Stomach (tissue), 9 donors: Measurements from ENCODE around the gene CBR3. TPM values are rescaled to one million over a fixed set of nuclear protein-coding genes. Genes with fewer than 3 reads are reported as not detected.

Experiments
- DNase-seq, 2 donors: peaks; one replicate each; pipeline versions ENCODE4 v3.0.0 to v3.0.0-alpha.2; 2013 to 2019
- H3K27ac ChIP-seq, 5 donors: fragments of 200-600 bp in 4 of 5; sonication (generic) in 4 of 5; one replicate each; pipeline ENCODE4 v1.5.1; 2013 to 2019; ENCODE audit warnings: mild to moderate bottlenecking in 1 of 5, moderate library complexity in 1 of 5
- H3K27me3 ChIP-seq, 3 donors: fragments of 200-600 bp; sonication (generic); one replicate each; pipeline ENCODE4 v1.5.1; 2017 to 2019; ENCODE audit warnings: mixed run types in 1 of 3
- H3K36me3 ChIP-seq, 4 donors: fragments of 200-600 bp; sonication (generic); 1 replicate in 3 of 4; 2 replicates in 1 of 4; pipeline ENCODE4 v1.5.1; 2016 to 2019
- H3K4me1 ChIP-seq, 4 donors: fragments of 200-600 bp; sonication (generic); one replicate each; pipeline ENCODE4 v1.5.1; 2016 to 2019
- H3K4me3 ChIP-seq, 4 donors: fragments of 200-600 bp; sonication (generic) in 3 of 4; one replicate each; pipeline ENCODE4 v1.5.1; 2016 to 2019; ENCODE audit warnings: mild to moderate bottlenecking in 1 of 4
- H3K9me3 ChIP-seq, 4 donors: fragments of 200-600 bp; sonication (generic); one replicate each; pipeline ENCODE4 v1.5.1; 2016 to 2019
- EP300 ChIP-seq: sonication (generic); formaldehyde crosslinking; IDR thresholded peaks from one replicate; pipeline ENCODE4 v1.6.1; 2017; ENCODE audit warnings: antibody characterized with exemption
- POLR2A ChIP-seq, 4 donors: fragments of 450-650 bp; IDR thresholded peaks; one replicate each; pipeline ENCODE4 v1.6.1; 2016; ENCODE audit warnings: antibody characterized with exemption in 4 of 4, control low read depth in 2 of 4, mild to moderate bottlenecking in 1 of 4, moderate library complexity in 1 of 4
- POLR2AphosphoS5 ChIP-seq, 3 donors: sonication (generic); formaldehyde crosslinking; IDR thresholded peaks; one replicate each; pipeline ENCODE4 v1.6.1; 2016; ENCODE audit warnings: antibody characterized with exemption in 3 of 3
- WGBS, 5 donors: extraction: QIAGEN DNeasy Blood & Tissue Kit in 3 of 5; methylation state at CpG; one replicate each; pipeline versions ENCODE4 v1.1.5 to v1.1.7; 2013 to 2018; 5-methylcytosine and 5-hydroxymethylcytosine counted together
- intact Hi-C: fragments of 100-400 bp; cut with DNase I; formaldehyde crosslinking; loops from one replicate; pipeline ENCODE4 v1.15.1; 2023; ENCODE audit warnings: low total_unique reads
- polyA plus RNA-seq, 3 donors: library from polyadenylated mRNA; stranded (reverse); fragments of 200-250 nt; gene quantifications; one replicate each; pipeline ENCODE4 v1.2.3, GENCODE V29; 2013
- total RNA-seq, 5 donors: library from RNA; depleted of rRNA; stranded (reverse); fragments of >200 nt; gene quantifications; one replicate each; pipeline versions ENCODE4 v1.1.0 to v1.2.3, GENCODE V29; 2014 to 2016
- TF ChIP-seq, protein P1 (sequence below), 7 experiments: fragments of 450-650 bp in 4 of 7; fragments of 200-600 bp in 3 of 7; sonication (generic) in 3 of 7; IDR thresholded peaks; one replicate each; pipeline ENCODE4 v1.5.1; 2016 to 2019; ENCODE audit warnings: antibody characterized with exemption in 7 of 7, control low read depth in 2 of 7, mild to moderate bottlenecking in 1 of 7
- donor health status: healthy with polysubstance abuse.
- donor health status: Bipolar disorder and iron deficiency.
- donor health status: healthy.

Gene CBR3
- total and polyA plus RNA-seq, 8 donors = 1.1 to 32.8 (median 5.5) TPM; not detected in 2

- no peak overlapping the region for H3K4me3 ChIP-seq
- no peaks in the 10 kb centered on the region for H3K27me3 ChIP-seq
- H3K9me3 ChIP-seq = no peaks in the 10 kb centered on the region
- intact Hi-C loops = no loop called here
- peaks cover 4 to 25% (median 19%) of the 10 kb centered on the region in 4 donors for H3K4me1 ChIP-seq
- TF ChIP-seq POLR2AphosphoS5 (IDR thresholded peaks at IDR 0.05) (no peak), EP300 (no peak), POLR2A (IDR thresholded peaks at IDR 0.05) (no peak)
- TF ChIP-seq, protein P1, sequence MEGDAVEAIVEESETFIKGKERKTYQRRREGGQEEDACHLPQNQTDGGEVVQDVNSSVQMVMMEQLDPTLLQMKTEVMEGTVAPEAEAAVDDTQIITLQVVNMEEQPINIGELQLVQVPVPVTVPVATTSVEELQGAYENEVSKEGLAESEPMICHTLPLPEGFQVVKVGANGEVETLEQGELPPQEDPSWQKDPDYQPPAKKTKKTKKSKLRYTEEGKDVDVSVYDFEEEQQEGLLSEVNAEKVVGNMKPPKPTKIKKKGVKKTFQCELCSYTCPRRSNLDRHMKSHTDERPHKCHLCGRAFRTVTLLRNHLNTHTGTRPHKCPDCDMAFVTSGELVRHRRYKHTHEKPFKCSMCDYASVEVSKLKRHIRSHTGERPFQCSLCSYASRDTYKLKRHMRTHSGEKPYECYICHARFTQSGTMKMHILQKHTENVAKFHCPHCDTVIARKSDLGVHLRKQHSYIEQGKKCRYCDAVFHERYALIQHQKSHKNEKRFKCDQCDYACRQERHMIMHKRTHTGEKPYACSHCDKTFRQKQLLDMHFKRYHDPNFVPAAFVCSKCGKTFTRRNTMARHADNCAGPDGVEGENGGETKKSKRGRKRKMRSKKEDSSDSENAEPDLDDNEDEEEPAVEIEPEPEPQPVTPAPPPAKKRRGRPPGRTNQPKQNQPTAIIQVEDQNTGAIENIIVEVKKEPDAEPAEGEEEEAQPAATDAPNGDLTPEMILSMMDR (IDR thresholded peaks at IDR 0.05) = no peak
- no peaks in the 10 kb centered on the region for H3K36me3 ChIP-seq
- no peak for DNase-seq
- 74 to 98% (median 96%) methylated on average over 2 of the region's 2 CpGs for WGBS, 5 donors
- H3K27ac ChIP-seq = no peak overlapping the region
Measured at GRCh38 chr21:36124395-36124794, 10.5 kb upstream of the CBR3 start.

DNA sequence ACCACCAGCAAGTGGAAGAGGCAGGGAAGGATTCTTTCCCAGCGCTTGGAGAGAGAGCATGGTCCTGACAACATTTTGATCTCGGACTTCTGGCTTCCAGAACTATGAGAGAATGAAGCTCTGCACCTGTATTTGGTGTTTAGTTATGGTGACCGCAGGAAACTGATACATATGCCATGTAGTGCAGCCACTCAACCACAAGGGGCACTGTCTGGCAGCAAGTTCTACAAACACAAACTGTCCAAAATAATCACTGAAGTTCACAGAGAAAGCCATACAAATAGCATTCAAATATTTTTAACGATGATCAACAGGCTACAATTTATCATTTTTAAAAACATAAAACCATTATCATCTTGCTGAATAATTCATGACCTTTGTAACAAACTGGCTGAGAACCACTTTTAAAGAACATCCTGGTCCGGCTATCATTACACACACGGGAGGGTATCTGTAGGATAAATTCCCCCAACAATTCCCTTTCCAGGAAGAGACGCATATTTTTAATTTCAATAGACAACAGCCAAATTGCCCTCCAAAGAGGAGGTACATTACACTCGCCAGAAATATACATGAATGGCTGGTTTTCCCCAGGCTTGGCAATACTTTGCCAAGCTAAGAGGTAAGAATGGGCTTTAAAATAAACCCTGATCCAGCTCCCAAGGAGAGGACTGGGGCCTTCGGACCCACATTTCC lies 9.2 kb upstream of the CBR3 start:
- Histone ChIP-seq H3K27ac (peak overlapping the region; percentile 54 to 76 (median 67)), H3K36me3 (no peaks in the 10 kb centered on the region), H3K9me3 (no peaks in the 10 kb centered on the region), H3K4me1 (peaks cover 7 to 35% (median 25%) of the 10 kb centered on the region in 4 donors), H3K4me3 (no peak overlapping the region), H3K27me3 (no peaks in the 10 kb centered on the region)
- DNase-seq = peak; percentile 71 to 84
- no peak for TF ChIP-seq POLR2AphosphoS5 (IDR thresholded peaks at IDR 0.05)
- TF ChIP-seq POLR2A (IDR thresholded peaks at IDR 0.05) = no peak
- TF ChIP-seq, protein P1 (IDR thresholded peaks at IDR 0.05) = peak in 5 of 7 experiments; percentile 69 to 96 (median 90)
- TF ChIP-seq EP300 = no peak
- intact Hi-C loops = no loop called here
- 15 to 29% (median 25%) methylated on average over 9 of the region's 9 CpGs for WGBS, 5 donors

- no peaks in the 10 kb centered on the region for H3K36me3 ChIP-seq
- no peak overlapping the region for H3K4me3 ChIP-seq
- H3K4me1 ChIP-seq = peaks cover 9 to 38% (median 27%) of the 10 kb centered on the region in 4 donors
- TF ChIP-seq, protein P1 (IDR thresholded peaks at IDR 0.05) = no peak
- TF ChIP-seq EP300 (no peak), POLR2AphosphoS5 (IDR thresholded peaks at IDR 0.05) (peak in 2 of 3 donors; percentile 44 to 67)
- peak; percentile 55 to 75 for DNase-seq
- no peaks in the 10 kb centered on the region for H3K9me3 ChIP-seq
- intact Hi-C loops = no loop called here
- no peaks in the 10 kb centered on the region for H3K27me3 ChIP-seq
- H3K27ac ChIP-seq = peak overlapping the region; percentile 54 to 76 (median 73)
Measured at GRCh38 chr21:36126208-36126565, 8.7 kb upstream of the CBR3 start.

DNA sequence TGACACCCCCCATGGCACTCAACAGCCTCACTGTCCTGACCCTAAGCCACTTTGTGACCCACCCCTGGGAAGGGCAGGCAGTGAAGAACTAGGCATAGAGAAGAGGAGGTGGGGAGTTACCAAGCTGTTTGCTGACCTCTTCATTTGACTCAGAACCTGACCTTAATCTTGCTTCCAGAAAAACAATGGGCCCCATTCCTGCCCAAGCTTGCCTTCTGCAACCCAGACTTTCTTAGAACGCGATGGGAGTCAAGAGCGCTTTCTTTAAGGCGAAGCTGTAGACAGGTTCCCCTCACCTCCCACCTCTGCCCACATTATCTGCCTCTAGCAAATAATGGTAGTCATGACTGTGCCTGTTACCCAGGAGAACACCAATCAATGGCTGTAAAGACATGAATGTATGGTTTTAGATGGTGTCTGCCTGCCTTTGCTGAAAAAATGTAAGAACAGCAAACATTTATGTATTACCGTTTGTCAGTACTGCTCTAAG lies 8.2 kb upstream of the CBR3 start:
- TF ChIP-seq POLR2A (IDR thresholded peaks at IDR 0.05) (no peak), POLR2AphosphoS5 (IDR thresholded peaks at IDR 0.05) (no peak), EP300 (no peak)
- TF ChIP-seq, protein P1 (IDR thresholded peaks at IDR 0.05) = no peak
- Histone ChIP-seq H3K4me1 (peaks cover 9 to 38% (median 27%) of the 10 kb centered on the region in 4 donors), H3K36me3 (no peaks in the 10 kb centered on the region), H3K27ac (peak overlapping the region; percentile 54 to 76 (median 73)), H3K9me3 (no peaks in the 10 kb centered on the region), H3K4me3 (no peak overlapping the region), H3K27me3 (no peaks in the 10 kb centered on the region)
- WGBS, 5 donors = 89 to 97% (median 94%) methylated on average over 5 of the region's 5 CpGs
- peak in 1 of 2 donors; percentile 20 for DNase-seq
- intact Hi-C loops = no loop called here
